GM18951 (cell line): ENCODE results near the gene MMP7.

Experiments
- POLR2A ChIP-seq: IDR thresholded peaks from 4 replicates; pipeline ENCODE4 v1.6.1; 2011; ENCODE audit warnings: mild to moderate bottlenecking; ENCODE audit not compliant: insufficient read length, insufficient read depth; ENCODE audit errors: extremely low read depth
- in situ Hi-C: fragments of 300-500 bp; cut with MboI; formaldehyde crosslinking; loops from one replicate; pipeline ENCODE4 v1.12.0; 2022; ENCODE audit warnings: low sequenced_read_pairs, mixed read lengths, inconsistent platforms; ENCODE audit not compliant: unreplicated experiment

Gene MMP7

GRCh38 chr11:102497061-102497460, 33.5 kb downstream of the MMP7 start:
- in situ Hi-C loops, result loop anchor here (10.0 kb wide), 1 partner anchor 152 kb away; the partner anchor contains the start of gene BIRC2

GRCh38 chr11:102495161-102496042, 35.1 kb downstream of the MMP7 start:
- TF ChIP-seq POLR2A, result no peak
- in situ Hi-C loops, result loop anchor here (10.0 kb wide), 1 partner anchor 151 kb away; the partner anchor contains the start of gene BIRC2

More at GRCh38 chr11:102497061-102497460, 33.5 kb downstream of the MMP7 start:
- no peak for TF ChIP-seq POLR2A

- in situ Hi-C loops, result loop anchor here (10.0 kb wide), 1 partner anchor 149 kb away; the partner anchor contains the start of gene BIRC2
- TF ChIP-seq POLR2A, result no peak
These were observed 36.3 kb downstream of the MMP7 start for GRCh38 chr11:102494216-102494615.

- in situ Hi-C loops, result loop anchor here (10.0 kb wide), 1 partner anchor 149 kb away; the partner anchor contains the start of gene BIRC2
- no peak for TF ChIP-seq POLR2A
These were observed 37.0 kb downstream of the MMP7 start for GRCh38 chr11:102493524-102493923.

- TF ChIP-seq POLR2A, result no peak
- in situ Hi-C loops, result loop anchor here (10.0 kb wide), 1 partner anchor 147 kb away; the partner anchor contains the start of gene BIRC2
These were observed 38.6 kb downstream of the MMP7 start for GRCh38 chr11:102491969-102492368.

GRCh38 chr11:102489186-102490145, 41.1 kb downstream of the MMP7 start:
- no peak for TF ChIP-seq POLR2A
- in situ Hi-C loops, result loop anchor here (10.0 kb wide), 1 partner anchor 145 kb away; the partner anchor contains the start of gene BIRC2

GRCh38 chr11:102488208-102488607, 42.3 kb downstream of the MMP7 start:
- in situ Hi-C loops, result no loop called here
- no peak for TF ChIP-seq POLR2A

GRCh38 chr11:102487214-102487613, 43.3 kb downstream of the MMP7 start:
- in situ Hi-C loops, result no loop called here
- TF ChIP-seq POLR2A, result no peak

GRCh38 chr11:102486584-102486983, 44.0 kb downstream of the MMP7 start:
- TF ChIP-seq POLR2A, result no peak
- in situ Hi-C loops, result no loop called here

- TF ChIP-seq POLR2A, result no peak
- in situ Hi-C loops, result no loop called here
These were observed 45.3 kb downstream of the MMP7 start for GRCh38 chr11:102485095-102485722.

GRCh38 chr11:102482433-102482832, 48.1 kb downstream of the MMP7 start:
- in situ Hi-C loops, result no loop called here
- TF ChIP-seq POLR2A, result no peak

GRCh38 chr11:102479733-102480132, 50.8 kb downstream of the MMP7 start:
- TF ChIP-seq POLR2A, result no peak
- in situ Hi-C loops, result no loop called here
